ENCODE results near the gene TMUB1.

GRCh38 chr7:151099486-151100211, 16.4 kb upstream of the TMUB1 start:
- TF ChIP-seq CTCF (IDR thresholded peaks at IDR 0.05) (no peak), POLR2A (IDR thresholded peaks at IDR 0.05) (no peak), POLR2AphosphoS5 (IDR thresholded peaks at IDR 0.05) (no peak)
